GM12874 (cell line): ENCODE data around the gene LMOD2.

Source experiments
- TF ChIP-seq, protein P1 (sequence below): IDR thresholded peaks from 2 replicates; pipeline ENCODE4 v1.5.1; 2011; ENCODE audit warnings: low read depth, mild to moderate bottlenecking, control low read depth, low read length, moderate library complexity; ENCODE audit not compliant: insufficient read depth

LMOD2 gene

DNA sequence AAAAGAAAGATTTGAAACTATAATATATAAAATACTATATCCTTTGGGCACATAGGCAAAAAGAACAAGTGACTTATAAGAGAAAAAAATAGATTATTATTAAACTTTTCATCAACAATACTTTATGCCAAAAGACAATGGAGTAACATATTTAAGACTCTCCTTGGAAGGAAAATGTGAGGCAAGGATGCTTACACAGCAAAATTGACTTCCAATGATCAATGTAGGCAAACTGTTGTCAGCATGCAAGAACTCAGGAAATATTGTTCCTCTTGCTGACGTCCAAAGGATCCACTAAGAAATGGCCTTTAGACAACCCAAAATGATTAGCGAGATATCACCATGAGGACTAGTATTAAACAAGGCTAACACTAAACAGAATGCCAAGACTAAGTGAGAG is 22.9 kb upstream of the LMOD2 start:
- TF ChIP-seq, protein P1, sequence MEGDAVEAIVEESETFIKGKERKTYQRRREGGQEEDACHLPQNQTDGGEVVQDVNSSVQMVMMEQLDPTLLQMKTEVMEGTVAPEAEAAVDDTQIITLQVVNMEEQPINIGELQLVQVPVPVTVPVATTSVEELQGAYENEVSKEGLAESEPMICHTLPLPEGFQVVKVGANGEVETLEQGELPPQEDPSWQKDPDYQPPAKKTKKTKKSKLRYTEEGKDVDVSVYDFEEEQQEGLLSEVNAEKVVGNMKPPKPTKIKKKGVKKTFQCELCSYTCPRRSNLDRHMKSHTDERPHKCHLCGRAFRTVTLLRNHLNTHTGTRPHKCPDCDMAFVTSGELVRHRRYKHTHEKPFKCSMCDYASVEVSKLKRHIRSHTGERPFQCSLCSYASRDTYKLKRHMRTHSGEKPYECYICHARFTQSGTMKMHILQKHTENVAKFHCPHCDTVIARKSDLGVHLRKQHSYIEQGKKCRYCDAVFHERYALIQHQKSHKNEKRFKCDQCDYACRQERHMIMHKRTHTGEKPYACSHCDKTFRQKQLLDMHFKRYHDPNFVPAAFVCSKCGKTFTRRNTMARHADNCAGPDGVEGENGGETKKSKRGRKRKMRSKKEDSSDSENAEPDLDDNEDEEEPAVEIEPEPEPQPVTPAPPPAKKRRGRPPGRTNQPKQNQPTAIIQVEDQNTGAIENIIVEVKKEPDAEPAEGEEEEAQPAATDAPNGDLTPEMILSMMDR = no peak

DNA sequence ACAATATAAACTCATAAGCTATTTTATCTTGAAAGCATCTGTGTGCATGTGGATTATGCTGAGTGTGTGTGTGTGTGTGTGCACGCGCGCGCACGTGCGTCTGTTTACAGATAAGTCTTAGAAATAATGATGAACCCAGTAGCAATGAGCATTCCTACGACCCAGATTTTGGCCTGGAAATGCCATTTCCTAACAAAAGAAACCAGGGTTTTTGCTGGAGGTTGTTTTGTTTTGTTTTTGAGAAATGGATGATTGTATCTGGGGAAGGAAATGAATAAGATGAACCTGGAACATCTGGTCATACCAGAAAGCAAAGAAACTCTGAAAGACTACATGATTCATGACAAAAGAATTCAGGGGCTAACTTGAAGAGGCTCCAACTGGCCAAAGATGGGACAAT is 22.1 kb upstream of the LMOD2 start:
- TF ChIP-seq, protein P1 = no peak

DNA sequence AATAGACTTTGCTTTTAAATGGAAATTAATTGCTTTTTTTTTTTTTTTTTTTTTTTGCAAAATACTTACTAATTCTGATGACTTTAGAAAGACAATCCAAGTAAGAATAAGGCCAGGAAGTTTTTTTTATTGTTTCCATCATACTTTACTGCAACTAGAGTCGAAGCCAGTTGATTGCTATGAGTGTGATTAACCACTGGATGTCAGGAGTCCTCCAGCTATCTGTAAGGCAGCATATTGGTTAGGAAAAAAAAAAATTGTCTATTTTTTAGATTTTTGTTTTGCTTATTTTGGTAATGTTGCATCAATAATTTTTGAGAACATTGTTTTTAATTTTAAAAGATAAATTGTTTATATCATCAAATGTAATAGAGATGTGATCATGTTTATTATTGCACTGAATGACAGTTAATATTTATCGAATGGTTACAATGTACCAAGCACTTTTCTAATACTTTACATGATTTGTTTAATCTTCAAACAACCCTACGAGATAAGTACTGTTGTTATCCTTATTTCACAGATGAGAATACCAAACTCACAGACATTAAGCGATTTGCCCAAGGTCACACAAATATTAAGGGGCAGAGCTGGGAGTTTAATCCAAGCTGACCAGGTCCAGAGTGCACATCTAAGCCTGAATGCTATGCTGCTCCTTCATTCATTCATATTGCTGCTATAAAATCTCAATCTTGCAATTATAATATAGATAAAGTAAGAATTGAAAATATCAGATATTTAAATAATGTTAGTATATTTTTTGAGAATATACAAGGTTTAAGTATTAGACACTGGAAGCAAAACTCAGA is 19.9 kb upstream of the LMOD2 start:
- TF ChIP-seq, protein P1 = 0 out of 2 replicates have a peak, but pooled peaks have one; percentile 18

DNA sequence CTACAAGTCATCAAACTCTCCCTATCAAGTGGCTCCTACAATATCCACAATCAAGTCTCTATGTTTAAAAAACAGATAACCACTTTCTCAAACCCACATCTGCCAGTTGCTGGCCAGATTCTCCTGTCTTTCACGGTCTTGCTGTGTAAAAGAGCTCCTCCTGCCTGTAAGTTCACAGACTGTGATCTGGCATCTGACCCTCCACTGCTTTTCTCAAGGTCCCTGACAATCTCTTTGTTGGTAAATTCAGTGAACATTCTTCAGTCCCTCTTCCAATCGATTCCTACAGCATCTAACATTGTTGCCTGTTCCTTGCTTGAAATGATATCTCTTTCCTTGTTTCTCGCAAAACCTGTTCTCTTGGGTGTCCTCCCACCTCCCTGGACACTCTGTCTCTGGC is 18.5 kb upstream of the LMOD2 start:
- TF ChIP-seq, protein P1 = no peak

DNA sequence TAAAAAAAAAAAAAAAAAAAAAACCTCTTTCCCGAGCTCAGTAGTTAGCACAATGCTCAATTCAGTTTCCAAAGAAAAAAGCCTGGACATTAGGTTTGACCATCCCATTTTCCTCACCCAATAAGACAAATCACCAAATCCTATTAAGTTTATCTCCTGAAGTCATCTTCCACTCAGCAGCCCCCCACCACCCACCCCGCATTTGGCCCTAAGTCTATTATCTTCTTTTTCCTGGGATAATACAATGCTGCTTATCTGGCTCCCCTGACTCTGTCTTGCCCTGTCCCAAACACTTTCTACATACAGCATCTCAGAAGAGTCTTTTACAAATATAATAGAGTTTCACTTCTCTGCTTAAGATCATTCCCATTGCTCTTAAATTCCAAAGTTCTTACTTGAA is 17.8 kb upstream of the LMOD2 start:
- TF ChIP-seq, protein P1 = no peak

DNA sequence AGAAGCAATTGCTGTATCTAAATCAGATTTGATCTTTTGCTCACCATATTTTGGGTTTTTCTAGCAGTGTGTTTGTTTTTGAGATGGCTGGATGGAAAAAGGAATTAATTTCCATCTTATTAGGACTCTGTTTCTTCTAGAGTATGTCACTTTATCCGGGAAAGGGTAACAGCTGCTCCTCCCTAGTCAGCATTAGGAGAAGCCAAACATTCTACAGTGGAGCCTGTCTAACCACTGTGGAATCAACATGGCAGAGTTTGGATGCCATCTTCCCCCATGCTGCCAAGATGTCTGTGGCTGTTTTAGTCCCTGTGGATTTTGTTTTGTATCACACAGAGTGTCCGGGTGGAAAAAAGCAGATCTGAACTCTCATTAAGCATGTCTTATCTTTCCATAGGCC is 16.0 kb upstream of the LMOD2 start:
- TF ChIP-seq, protein P1 = no peak

DNA sequence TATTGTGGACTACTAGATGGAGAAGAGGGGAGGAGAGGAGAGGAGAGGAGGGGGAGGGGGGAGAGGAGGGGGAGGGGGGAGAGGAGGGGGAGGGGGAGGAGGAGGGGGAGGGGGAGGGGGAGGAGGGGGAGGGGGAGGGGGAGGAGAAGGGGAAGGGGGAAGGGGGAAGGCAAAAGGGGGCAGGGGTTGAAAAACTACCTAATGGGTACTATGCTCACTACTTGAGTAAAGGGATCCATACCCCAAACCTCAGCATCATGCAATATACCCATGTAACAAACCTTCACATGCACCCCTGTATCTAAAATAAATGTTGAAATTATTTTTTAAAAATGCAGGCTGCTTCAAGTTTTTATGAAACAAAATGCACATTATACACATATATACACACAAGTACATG is 15.1 kb upstream of the LMOD2 start:
- TF ChIP-seq, protein P1 = no peak
